NCI-H526 treated with DMSO at 0.1 percent for 48 hours (cell line): ENCODE measurements around the gene MDC1.

Experiments used
- DNase-seq: peaks from one replicate; lab custom pipeline; 2025; lab: John Stamatoyannopoulos, UW

The MDC1 gene

DNA sequence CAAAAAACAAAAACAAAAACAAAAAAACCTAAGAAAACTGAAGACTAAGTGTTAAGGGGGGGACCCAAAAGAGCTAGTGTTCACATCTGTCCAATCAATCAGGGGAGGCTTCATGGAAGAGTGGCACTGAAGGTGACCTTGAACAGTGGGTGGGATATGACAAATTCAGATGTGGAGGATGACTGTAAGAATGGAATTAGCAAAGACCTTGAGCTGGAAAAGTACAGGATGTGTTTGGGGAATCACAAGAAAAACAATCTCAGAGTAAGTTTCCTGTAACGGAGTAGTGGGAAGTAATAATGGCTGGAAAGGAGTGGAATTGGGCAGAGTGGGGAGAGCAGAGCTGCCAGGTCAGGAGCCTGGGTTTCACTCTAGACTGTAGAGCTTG, 30.2 kb upstream of the MDC1 start:
- no peak for DNase-seq

GRCh38 chr6:30744054-30744805, 27.1 kb upstream of the MDC1 start, which contains the start of gene IER3:
TSS of gene IER3 (minus strand) at chr6:30744547. CDS start at chr6:30744518, 29 bp downstream.
- DNase-seq: peak; percentile 83

DNA sequence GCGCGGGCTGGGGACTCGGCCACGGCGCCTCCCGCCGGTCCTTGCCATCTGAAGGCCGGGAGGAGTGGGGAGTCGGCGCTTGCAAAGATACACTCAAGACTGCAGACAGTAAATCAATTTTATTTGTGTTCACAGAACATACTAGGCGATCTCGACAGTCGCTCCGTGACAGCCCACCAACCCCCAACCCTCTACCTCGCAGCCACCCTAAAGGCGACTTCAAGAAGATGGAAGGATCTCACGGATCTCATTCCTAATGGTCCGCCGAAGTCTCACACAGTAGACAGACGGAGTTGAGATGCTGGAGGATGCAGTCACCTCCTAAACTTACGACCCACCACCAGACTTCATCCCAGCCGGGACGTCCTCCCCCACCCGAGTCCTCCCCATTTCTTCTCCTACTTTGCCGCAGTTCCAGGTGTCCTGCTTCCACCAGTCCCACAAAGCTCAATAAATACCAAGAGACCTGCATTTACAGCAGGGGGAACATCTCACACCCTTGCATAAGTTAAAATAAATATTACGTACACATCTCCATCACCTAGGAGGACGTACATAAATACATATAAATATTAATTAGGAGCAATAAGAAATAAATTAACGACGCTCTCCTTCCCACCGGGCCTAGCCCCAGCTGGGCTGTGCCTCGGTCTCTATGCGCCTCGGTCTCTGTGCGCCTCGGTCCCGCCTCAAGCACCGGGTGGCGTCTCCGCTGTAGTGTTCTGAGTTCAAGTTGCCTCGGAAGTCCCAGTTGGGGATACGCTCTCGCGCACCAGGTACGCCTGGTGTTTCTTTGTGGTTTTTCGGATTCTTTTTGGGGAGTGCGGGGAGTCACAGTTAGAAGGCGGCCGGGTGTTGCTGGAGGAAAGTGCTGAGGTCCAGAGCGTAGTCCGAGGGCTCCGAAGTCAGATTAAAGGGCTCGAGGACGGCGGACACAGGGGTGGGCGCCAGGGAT, 26.3 kb upstream of the MDC1 start:
- DNase-seq: no peak

- peak; percentile 79 for DNase-seq
These were observed 25.4 kb upstream of the MDC1 start, which contains the start of gene FLOT1 for GRCh38 chr6:30742316-30743098. TSS of gene FLOT1 (minus strand) at chr6:30742687. CDS start at chr6:30742189, 498 bp downstream.

DNA sequence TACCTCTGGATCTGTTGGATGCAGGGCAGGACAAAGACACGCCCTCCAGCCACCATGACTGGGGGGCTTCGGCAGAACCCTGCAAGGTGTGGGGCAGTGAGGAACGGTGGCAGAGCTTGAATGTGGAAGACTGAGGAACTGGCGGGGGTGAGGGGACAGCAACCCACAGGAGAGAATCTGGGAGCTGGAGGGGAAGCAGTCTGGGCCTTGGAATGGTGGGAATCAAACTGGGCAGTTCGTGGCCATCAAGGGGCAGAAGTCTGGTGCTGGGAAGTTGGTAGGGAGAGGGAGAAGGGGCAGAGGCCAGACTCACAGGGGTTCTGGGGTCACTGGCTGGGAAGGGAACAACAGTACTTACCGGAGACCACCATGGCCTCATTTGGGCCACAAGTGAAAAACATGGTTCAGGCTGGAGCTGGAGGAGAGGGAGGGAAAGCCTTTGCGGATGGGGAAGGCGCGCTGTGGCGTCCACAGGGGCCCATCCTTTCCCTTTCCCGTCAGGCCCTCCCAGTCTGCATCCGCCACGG, 24.8 kb upstream of the MDC1 start:
- DNase-seq: no peak

- DNase-seq: no peak
These were observed 24.1 kb upstream of the MDC1 start for GRCh38 chr6:30741063-30741779.

DNA sequence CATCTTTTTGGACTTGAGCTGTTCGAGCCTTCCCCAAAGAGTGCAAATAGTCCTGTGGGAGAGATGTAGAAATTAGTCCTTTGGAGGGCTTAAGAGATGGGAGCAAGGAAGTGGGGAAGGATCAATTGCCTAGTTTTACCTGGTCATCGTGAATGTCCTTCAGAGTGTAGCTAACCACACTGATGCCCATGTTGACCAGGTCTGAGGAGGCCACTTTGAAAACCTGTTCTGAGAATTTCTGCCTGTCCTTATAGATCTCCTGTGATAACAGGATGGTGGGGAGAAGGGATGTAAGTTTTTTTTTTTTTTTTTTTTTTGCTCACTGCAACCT, 23.4 kb upstream of the MDC1 start:
- DNase-seq: no peak

DNA sequence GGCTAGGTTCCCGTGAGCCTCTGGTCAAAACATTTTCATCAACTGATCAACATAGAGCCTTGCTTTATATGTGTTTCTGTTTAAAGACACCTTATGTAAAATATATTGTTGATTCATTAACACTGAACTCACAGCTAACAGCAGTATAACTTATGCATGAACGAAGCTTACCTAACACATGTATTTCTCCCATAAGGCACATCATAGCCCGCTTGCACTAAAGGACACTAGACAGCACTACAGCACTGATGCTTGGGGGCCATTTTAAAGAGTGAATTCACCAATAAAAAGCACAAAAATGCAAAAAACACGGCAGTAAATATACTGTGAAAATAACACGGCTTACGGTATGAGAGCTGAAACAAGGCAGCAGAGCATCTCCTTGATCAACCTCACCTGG, 21.5 kb upstream of the MDC1 start:
- no peak for DNase-seq

- no peak for DNase-seq
These were observed 18.7 kb upstream of the MDC1 start for GRCh38 chr6:30735668-30736314.

DNA sequence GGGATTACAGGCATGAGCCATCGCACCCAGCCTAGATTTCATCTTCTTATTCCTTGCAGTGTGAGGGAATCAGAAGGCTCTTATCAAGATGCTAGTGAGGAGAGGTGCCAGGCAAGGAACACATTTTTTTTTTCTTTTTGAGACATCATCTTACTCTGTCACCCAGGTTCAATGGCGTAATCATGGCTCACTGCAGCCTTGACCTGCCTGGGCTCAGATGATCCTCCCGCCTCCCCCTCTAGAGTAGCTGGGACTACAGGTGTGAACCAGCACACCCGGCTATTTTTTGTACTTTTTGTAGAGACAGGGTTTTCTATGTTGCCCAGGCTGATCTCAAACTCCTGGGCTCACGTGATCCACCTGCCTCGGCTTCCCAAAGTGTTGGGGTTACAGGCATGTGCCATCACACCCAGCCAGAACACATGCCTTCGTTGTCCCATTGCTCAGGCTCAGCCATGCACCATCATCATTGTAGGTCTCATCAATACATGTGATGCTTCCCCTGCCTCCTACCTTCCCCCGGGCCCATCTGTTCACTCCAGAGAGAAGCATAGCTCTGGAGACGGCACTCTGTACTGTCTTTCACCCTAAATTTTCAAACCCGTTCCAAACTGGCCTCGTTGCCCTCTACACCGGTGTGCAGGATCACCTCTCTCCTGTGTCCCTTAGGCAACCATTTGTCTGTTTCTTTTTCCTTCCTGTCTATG, 15.3 kb upstream of the MDC1 start:
- no peak for DNase-seq

DNA sequence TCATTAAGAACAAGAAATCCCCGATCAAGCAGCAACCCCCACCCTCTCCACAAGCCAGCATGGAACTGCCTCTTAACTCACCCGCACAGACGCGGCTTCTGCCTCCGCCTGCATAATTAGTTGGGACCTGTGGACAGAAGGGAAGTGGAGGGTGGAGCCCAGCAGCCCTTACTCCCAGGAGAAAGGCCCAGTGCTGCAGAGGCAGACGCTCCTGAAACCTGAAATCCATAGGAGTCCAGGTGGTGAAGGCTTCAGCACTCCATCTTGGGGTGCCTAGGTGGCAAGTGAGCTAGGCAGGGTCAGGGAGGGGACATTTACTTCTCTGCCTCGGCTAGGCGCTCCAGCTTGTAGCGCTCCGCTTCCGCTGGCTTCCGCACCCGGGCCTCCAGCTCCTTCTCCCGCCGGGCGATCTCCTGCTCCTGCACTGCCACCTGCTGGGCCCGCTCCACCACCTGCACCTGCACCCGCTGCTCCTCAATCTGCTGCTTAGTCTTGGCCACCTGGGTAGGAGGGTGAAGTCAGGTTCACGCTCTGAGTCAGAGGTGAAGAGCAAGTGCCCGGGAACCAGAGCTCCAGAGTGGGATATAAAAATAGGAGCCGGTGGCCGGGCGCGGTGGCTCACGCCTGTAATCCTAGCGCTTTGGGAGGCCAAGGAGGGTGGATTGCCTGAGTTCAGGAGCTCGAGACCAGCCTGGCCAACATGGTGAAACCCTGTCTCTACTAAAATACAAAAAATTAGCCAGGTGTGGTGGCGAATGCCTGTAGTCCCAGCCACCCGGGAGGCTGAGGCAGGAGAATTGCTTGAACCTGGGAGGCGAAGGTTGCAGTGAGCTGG, 13.7 kb upstream of the MDC1 start:
- peak; percentile 80 for DNase-seq

GRCh38 chr6:30727920-30728553, 11.0 kb upstream of the MDC1 start:
- no peak for DNase-seq

- DNase-seq: no peak
These were observed 9.7 kb upstream of the MDC1 start for GRCh38 chr6:30726506-30727413.

DNA sequence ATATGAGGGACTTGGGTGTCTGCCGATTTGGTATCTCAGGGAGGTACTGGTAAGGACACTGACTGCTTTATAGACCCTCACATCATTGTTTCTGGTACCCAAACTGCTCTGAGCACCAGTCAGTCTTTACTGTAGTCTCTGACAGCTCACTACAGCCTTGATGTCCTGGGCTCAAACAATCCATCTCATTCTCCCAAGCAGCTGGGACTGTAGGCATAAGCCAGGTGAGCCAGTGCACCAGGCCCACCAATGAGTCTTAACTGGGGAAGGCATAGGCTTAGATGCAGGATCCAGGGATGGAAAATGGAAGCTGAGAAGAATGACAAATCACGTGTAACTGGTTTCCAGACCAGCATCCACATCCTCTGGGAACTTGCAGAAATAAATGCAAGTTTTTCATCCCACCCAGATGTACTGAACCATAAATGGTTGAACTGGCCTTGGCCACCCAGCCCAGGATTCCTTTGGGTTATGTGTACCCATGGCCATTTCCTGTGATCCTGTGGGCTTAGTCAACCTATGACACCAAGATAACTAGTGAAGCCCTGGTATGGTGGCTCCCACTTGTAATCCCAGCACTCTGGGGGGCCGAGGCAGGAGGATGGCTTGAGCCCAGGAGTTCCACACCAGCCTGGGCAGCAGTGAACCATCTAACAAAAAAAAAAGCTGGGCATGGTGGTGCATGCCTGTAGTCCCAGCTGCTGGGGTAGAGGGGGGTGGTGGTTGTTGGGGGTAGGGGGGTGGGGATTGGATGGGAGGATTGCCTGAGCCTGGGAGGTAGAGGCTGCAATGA, 8.8 kb upstream of the MDC1 start:
- DNase-seq: no peak

- DNase-seq: peak; percentile 57
These were observed 8.0 kb upstream of the MDC1 start for GRCh38 chr6:30724906-30725667.
